ENCODE data around the gene MAPKBP1.
"Not testable (repeated sequence)": the region's sequence is repeated elsewhere in the genome, so short reads cannot be mapped to it uniquely, and the experiment has no call there.

DNA sequence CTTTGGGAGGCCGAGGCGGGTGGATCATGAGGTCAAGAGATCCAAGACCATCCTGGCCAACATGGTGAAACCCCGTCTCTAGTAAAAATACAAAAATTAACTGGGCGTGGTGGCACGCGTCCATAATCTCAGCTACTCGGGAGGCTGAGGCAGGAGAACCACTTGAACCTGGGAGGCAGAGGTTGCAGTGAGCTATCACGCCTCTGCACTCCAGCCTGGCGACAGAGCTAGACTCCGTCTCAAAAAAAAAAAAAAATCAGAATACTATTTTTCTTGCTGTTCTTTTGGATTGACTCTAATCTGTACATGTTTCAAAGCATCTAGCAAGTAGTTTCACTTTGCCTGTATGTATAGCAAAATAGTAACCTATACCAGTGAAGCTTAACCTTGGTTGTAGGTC, 38.8 kb upstream of the MAPKBP1 start:
- TF ChIP-seq, protein P1, sequence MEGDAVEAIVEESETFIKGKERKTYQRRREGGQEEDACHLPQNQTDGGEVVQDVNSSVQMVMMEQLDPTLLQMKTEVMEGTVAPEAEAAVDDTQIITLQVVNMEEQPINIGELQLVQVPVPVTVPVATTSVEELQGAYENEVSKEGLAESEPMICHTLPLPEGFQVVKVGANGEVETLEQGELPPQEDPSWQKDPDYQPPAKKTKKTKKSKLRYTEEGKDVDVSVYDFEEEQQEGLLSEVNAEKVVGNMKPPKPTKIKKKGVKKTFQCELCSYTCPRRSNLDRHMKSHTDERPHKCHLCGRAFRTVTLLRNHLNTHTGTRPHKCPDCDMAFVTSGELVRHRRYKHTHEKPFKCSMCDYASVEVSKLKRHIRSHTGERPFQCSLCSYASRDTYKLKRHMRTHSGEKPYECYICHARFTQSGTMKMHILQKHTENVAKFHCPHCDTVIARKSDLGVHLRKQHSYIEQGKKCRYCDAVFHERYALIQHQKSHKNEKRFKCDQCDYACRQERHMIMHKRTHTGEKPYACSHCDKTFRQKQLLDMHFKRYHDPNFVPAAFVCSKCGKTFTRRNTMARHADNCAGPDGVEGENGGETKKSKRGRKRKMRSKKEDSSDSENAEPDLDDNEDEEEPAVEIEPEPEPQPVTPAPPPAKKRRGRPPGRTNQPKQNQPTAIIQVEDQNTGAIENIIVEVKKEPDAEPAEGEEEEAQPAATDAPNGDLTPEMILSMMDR (IDR thresholded peaks at IDR 0.05): not testable (repeated sequence)
- not testable (repeated sequence) for TF ChIP-seq POLR2A, EP300 (IDR thresholded peaks at IDR 0.05)
